GM12892 (cell line): ENCODE measurements around the gene CFAP161.

Experiments
- DNase-seq: peaks from one replicate; pipeline ENCODE4 v3.0.0; 2011; ENCODE audit not compliant: insufficient read length
- FAIRE-seq: peaks from 2 replicates; lab custom pipeline; 2011; peaks lifted over from hg19 to GRCh38; lab: Jason Lieb, UNC
- POLR2A ChIP-seq: IDR thresholded peaks from 2 replicates; pipeline ENCODE4 v1.6.1; 2011; ENCODE audit warnings: low read depth, low read length, control low read depth
- POLR2AphosphoS5 ChIP-seq: IDR thresholded peaks from 2 replicates; pipeline ENCODE4 v1.6.1; 2011; ENCODE audit warnings: low read depth, low read length, control low read depth
- TAF1 ChIP-seq: IDR thresholded peaks from 2 replicates; pipeline ENCODE4 v1.6.1; 2011; ENCODE audit warnings: low read depth, mild to moderate bottlenecking, control low read depth, low read length, borderline replicate concordance

CFAP161 gene

DNA sequence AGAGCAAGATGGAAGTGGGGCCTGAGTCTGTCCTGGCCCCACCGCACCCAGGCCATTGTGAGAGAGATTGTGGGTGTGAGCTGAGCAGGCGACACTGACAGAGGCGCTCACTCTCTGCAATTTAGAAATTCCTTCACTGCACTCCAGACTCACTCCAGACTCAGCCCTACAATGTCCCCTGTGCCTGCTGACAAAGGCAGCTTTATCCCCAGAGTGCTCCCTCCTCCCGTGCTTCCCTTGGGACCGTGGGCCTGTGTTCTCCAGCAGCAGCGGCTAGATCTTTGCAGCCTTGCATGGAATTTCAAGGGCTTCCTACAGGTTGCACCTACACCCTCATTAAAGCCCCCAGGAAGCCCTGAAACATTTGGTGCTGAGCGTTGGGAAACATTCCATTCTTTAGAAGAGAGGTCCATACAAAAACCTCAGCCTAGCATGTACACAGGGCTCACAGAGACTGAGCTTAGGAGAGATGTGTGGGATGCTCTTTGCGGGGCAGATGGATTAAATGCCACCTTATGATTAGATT lies 61.3 kb downstream of the CFAP161 start:
- no peak for FAIRE-seq
- no peak for DNase-seq
- TF ChIP-seq POLR2AphosphoS5 (no peak), TAF1 (no peak), POLR2A (no peak)

DNA sequence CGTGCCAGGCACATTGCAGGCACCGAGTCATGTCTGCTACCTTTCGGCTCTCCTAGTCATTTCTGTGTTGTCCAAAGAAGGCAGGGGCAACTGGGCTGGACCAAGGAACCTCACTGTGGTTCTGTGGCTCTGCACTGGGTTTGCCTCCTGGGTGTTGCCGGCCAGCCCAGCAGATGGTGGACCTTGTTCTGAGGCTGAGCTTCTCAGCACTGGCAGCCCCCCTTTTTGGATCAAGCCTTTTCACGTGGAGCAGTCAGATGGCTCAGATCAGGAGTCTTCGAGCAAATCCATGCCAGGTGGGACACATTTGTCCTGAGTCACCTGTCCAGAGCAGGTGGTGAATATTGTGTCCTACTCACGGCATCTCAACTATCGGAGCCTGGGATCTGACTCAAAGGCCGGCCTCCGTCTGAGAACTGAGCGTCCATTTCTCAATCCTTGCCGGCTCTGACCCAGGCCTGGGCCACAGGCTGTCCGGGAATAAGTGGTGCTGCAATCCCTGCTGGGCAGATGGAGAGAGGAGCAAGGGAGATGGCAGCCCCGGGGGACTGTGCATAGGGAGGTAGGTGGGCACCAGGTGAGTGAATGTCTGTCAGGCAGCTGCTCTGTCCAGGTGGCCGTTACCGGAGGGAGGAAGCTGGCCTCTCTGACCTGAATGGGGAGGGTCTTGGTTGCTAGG lies 62.6 kb downstream of the CFAP161 start, which contains the start of gene IL16:
TSS of gene IL16 (plus strand) at position 304 of the 679 bp plus-strand sequence. CDS start 28,521 bp downstream, outside the sequence.
- FAIRE-seq (no peak), DNase-seq (no peak)
- no peak for TF ChIP-seq POLR2AphosphoS5
- no peak for TF ChIP-seq POLR2A
- TF ChIP-seq TAF1: no peak

DNA sequence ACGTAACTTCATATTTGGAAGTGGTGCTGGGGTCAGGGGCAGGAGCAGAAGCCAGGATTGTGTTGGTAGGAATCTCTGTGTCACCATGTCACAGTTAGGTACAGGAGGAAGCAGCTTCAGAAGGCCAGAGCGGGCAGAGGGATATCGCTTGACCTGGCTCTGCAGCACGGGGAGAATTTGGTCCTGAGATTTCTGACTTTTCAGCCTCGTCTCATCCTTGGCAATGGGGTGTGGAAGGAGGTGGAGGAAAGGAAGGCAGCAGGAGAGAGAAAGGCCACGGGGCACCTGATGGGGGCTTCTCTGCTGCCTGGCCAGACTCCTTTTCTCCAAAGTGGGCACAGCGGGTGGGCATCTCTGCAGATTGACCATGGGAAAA lies 63.2 kb downstream of the CFAP161 start:
- no peak for TF ChIP-seq POLR2A
- no peak for TF ChIP-seq POLR2AphosphoS5
- TF ChIP-seq TAF1: no peak
- DNase-seq (no peak), FAIRE-seq (no peak)

DNA sequence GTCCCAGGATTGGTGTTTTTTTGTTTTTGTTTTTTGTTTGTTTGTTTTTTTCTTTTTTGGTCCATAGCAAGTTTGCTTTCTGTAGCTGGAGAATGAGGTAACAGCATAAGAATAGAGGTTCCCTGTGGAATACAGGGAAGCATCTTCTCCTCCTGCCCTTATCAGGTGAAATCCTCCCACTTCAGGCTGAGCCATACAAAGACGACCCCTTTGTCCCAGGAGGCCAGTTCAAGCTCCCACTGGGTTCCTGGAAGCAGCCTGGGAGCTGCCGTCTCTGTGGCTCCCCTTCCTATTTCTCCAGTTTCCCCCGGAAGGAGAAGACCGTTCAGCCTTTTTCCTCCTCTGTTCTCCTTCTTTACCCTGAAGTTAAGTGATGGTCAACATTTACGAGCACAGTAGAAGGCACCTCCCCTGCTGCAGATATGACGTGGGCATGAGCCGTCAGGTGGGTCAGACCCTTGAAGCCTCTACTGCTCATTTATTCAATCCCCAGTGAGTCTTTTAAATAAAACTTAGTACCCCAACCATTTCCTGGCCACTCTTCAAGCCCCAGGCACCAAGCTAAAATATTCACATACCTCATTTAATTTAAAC lies 63.7 kb downstream of the CFAP161 start:
- DNase-seq (no peak), FAIRE-seq (no peak)
- TF ChIP-seq POLR2AphosphoS5 (no peak), TAF1 (no peak), POLR2A (no peak)
